ENCODE results near the gene PIP5KL1.

The PIP5KL1 gene

DNA sequence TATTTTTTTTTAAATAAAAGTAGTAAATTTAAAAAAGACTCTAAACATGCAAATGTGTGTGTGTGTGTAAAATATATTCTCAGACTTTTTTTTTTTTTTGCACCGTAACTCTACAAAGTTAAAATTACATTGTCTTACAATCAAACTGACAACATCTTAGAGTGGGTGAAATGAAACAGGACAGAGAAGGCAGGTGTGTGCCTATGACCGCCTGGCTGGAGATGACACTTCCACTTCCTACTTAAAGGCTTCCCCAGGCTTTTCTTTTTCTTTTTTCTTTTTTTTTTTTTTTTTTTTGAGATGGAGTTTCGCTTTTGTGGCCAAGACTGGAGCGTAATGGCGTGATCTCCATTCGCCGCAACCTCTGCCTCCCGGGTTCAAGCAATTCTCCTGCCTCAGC, 50.4 kb downstream of the PIP5KL1 start:
- DNase-seq (ENCODE audit: low read depth, low spot score), result no peak
- no peak overlapping the region for H3K4me3 ChIP-seq (ENCODE audit: low read length)

- no peak for DNase-seq (ENCODE audit: low read depth, low spot score)
These were observed 51.8 kb downstream of the PIP5KL1 start for GRCh38 chr9:127878652-127879390.

GRCh38 chr9:127878001-127878651, 52.5 kb downstream of the PIP5KL1 start:
- no peak overlapping the region for H3K4me3 ChIP-seq (ENCODE audit: low read length)
- no peak for DNase-seq (ENCODE audit: low read depth, low spot score)

More at GRCh38 chr9:127878652-127879390, 51.8 kb downstream of the PIP5KL1 start:
- no peak overlapping the region for H3K4me3 ChIP-seq (ENCODE audit: low read length)

DNA sequence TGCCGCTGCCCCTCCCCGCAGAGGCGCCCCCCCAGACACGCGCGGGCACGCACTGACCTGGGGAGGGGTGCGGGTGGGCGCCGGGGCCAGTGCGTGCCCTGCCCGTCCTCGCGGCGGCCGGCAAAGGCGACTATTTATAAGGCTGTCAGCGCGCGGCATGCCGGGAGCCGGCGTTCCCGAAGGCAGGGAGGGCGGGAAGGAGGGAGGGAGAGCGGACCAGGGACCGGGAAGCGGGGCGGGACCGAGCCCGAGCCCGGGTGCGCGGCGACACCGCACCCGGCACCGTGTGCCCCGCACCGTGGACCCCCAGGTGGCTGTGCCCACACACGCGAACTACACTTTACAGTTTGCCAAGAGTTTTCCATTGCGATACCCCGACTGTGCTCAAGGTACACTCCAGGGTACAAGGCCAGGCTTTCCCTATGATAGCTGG, 53.0 kb downstream of the PIP5KL1 start, which contains the start of gene AK1:
Gene AK1 (minus strand): TSS at position 110 of the 433 bp plus-strand sequence. CDS start 3,058 bp downstream, outside the sequence.
- no peak for DNase-seq (ENCODE audit: low read depth, low spot score)
- H3K4me3 ChIP-seq (ENCODE audit: low read length), result no peak within 1 kb of the TSS

GRCh38 chr9:127876764-127877562, 53.6 kb downstream of the PIP5KL1 start:
- H3K4me3 ChIP-seq (ENCODE audit: low read length), result no peak overlapping the region
- no peak for DNase-seq (ENCODE audit: low read depth, low spot score)

GRCh38 chr9:127876026-127876763, 54.4 kb downstream of the PIP5KL1 start:
- H3K4me3 ChIP-seq (ENCODE audit: low read length), result no peak overlapping the region
- DNase-seq (ENCODE audit: low read depth, low spot score), result no peak

- DNase-seq (ENCODE audit: low read depth, low spot score), result no peak
- H3K4me3 ChIP-seq (ENCODE audit: low read length), result no peak overlapping the region
These were observed 55.1 kb downstream of the PIP5KL1 start for GRCh38 chr9:127875306-127875966.

DNA sequence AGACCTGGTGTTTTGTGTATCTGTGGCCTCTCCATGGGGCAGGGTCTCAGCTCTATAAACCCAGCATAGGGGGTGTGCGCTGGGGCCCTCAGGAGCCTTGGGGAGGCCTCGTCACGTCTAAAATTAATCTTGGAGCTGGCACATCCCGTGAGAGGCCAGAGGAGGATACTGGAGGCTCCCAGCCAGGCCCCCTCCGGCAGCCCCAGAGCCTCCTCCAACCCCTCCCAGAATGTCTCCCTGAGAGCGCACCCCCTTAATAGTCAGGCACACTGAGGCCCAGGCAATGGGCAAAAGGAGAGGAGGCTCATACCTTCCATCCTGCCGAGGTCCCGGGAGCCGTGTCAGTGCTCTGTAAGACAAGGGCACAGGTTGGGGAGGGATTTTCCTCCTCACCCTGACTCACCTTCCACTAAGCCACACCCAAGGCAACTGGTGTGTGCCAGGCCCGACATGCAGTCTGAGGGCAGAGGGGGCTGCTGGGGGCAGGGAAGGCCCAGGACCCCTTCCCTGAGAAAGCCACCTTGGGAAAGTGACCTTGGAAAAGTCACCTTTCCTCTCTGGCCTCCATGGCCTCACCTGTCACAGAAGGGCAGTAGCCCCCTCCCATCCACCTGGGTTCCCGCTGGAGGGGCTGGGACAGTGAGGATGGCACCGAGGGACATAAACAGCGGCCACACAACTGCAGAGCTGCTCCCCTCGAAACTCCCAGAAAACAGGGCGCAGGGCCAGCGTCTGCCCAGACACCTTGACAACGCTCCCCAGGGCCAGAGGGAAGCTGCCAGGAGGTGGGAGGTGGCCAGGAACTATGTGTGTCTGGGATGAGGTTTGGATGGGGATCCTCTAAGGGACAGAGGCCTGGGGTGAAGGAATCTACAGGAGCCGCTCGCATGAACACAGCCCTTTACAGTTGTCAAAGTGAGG, 56.0 kb downstream of the PIP5KL1 start:
- no peak overlapping the region for H3K4me3 ChIP-seq (ENCODE audit: low read length)
- no peak for DNase-seq (ENCODE audit: low read depth, low spot score)

DNA sequence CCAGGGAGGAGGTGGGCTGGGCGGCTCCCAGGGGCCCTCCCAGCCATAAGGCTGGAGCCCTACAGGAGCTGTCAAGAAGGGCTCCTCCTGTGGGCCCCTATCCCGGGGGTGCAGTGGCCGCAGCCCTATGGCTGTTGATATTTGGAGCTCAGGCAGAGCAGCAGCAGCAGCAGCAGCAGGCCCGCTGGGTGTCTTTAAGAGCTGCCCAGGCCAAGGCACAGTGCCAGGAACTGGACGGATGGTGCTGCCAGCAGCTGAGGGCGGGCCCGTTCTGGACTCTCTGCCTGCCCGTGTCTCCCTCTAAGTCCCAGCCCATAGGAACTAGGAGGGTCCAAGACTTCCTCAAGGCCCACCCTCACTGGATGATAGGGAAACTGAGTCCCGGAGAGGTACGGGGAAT, 56.7 kb downstream of the PIP5KL1 start:
- DNase-seq (ENCODE audit: low read depth, low spot score), result no peak
- H3K4me3 ChIP-seq (ENCODE audit: low read length), result no peak overlapping the region

GRCh38 chr9:127873223-127873691, 57.3 kb downstream of the PIP5KL1 start:
- no peak for DNase-seq (ENCODE audit: low read depth, low spot score)
- H3K4me3 ChIP-seq (ENCODE audit: low read length), result no peak overlapping the region

- no peak overlapping the region for H3K4me3 ChIP-seq (ENCODE audit: low read length)
- no peak for DNase-seq (ENCODE audit: low read depth, low spot score)
These were observed 58.0 kb downstream of the PIP5KL1 start for GRCh38 chr9:127872369-127873222.

GRCh38 chr9:127871531-127871930, 59.0 kb downstream of the PIP5KL1 start:
- DNase-seq (ENCODE audit: low read depth, low spot score), result no peak

GRCh38 chr9:127870887-127871286, 59.7 kb downstream of the PIP5KL1 start:
- no peak overlapping the region for H3K4me3 ChIP-seq (ENCODE audit: low read length)
- DNase-seq (ENCODE audit: low read depth, low spot score), result no peak

More at GRCh38 chr9:127871531-127871930, 59.0 kb downstream of the PIP5KL1 start:
- no peak overlapping the region for H3K4me3 ChIP-seq (ENCODE audit: low read length)

Measured in Jurkat, Clone E6-1 (cell line).